HEK293 (cell line): ENCODE measurements around the gene SBNO2.
A peak's percentile ranks its signal among the peaks of the same experiment; 100 is the strongest.

Source experiments
- CTCF ChIA-PET: fragments of 350-600 bp; formaldehyde crosslinking; extraction: SDS; loops from one replicate; lab custom pipeline; 2021; ENCODE audit warnings: antibody characterized with exemption; lab: Yijun Ruan, JAX
- POLR2A ChIA-PET: fragments of 300-600 bp; formaldehyde crosslinking; extraction: SDS; loops from one replicate; lab custom pipeline; 2020; ENCODE audit warnings: antibody characterized with exemption, inconsistent platforms; lab: Yijun Ruan, JAX
- H3K27ac ChIP-seq: fragments of 200-500 bp; sonication (Bioruptor generic); 2 replicates; pipeline ENCODE4 v1.5.1; 2014; ENCODE audit warnings: low read depth, low read length, control low read depth, inconsistent platforms; ENCODE audit errors: extremely low read depth
- H3K36me3 ChIP-seq, 2 experiments: fragments of 200-500 bp in 1 of 2; sonication (Bioruptor generic) in 1 of 2; 1 replicate in 1 of 2; 2 replicates in 1 of 2; pipeline ENCODE4 v1.5.1; 2014 to 2017; ENCODE audit warnings: inconsistent platforms in 2 of 2, low read length in 2 of 2; ENCODE audit not compliant: control insufficient read depth in 2 of 2, insufficient read depth in 1 of 2
- H3K4me1 ChIP-seq: fragments of 200-500 bp; sonication (Bioruptor generic); 2 replicates; pipeline ENCODE4 v1.5.1; 2014; ENCODE audit warnings: mild to moderate bottlenecking, low read length, inconsistent platforms; ENCODE audit not compliant: control insufficient read depth, insufficient read depth
- H3K4me3 ChIP-seq: 2 replicates; pipeline ENCODE4 v1.5.1; 2011; ENCODE audit warnings: low read depth, mild to moderate bottlenecking, control low read depth, low read length, moderate library complexity
- H3K9me3 ChIP-seq: fragments of 200-500 bp; sonication (Bioruptor generic); 2 replicates; pipeline ENCODE4 v1.5.1; 2014; ENCODE audit warnings: low read depth, low read length, inconsistent platforms; ENCODE audit not compliant: control insufficient read depth, insufficient read depth
- BCL11A ChIP-seq: fragments of 450-650 bp; formaldehyde crosslinking; IDR thresholded peaks from 2 replicates; pipeline ENCODE4 v1.5.1; 2016; ENCODE audit warnings: low read depth, missing biosample characterization, missing genetic modification characterization
- EGR2 ChIP-seq: fragments of 450-650 bp; formaldehyde crosslinking; IDR thresholded peaks from 2 replicates; pipeline ENCODE4 v1.5.1; 2016; ENCODE audit warnings: low read depth, missing biosample characterization, missing genetic modification characterization
- GLIS2 ChIP-seq: fragments of 450-650 bp; formaldehyde crosslinking; IDR thresholded peaks from 2 replicates; pipeline ENCODE4 v1.5.1; 2016; ENCODE audit warnings: missing biosample characterization, missing genetic modification characterization
- HOXD13 ChIP-seq: sonication (generic); formaldehyde crosslinking; IDR thresholded peaks from 2 replicates; pipeline ENCODE4 v1.8.0; 2022; ENCODE audit warnings: missing genetic modification reagents, borderline replicate concordance
- KLF8 ChIP-seq: fragments of 450-650 bp; formaldehyde crosslinking; IDR thresholded peaks from 2 replicates; pipeline ENCODE4 v1.5.1; 2016; ENCODE audit warnings: missing biosample characterization, missing genetic modification characterization
- KLF9 ChIP-seq: fragments of 450-650 bp; formaldehyde crosslinking; IDR thresholded peaks from 2 replicates; pipeline ENCODE4 v1.5.1; 2016; ENCODE audit warnings: missing biosample characterization, missing genetic modification characterization, low read depth
- OSR2 ChIP-seq: fragments of 450-650 bp; formaldehyde crosslinking; IDR thresholded peaks from 2 replicates; pipeline ENCODE4 v1.5.1; 2016; ENCODE audit warnings: missing biosample characterization, missing genetic modification characterization
- RBAK ChIP-seq: fragments of 450-650 bp; formaldehyde crosslinking; IDR thresholded peaks from 2 replicates; pipeline ENCODE4 v1.5.1; 2016; ENCODE audit warnings: missing biosample characterization, missing genetic modification characterization
- ZFHX2 ChIP-seq: fragments of 450-650 bp; formaldehyde crosslinking; conservative IDR thresholded peaks from 2 replicates; pipeline ENCODE4 v1.5.1; 2016; ENCODE audit warnings: missing biosample characterization, missing genetic modification characterization
- ZNF121 ChIP-seq: fragments of 450-650 bp; formaldehyde crosslinking; IDR thresholded peaks from 2 replicates; pipeline ENCODE4 v1.5.1; 2016; ENCODE audit warnings: missing biosample characterization, missing genetic modification characterization
- ZNF169 ChIP-seq: fragments of 450-650 bp; formaldehyde crosslinking; IDR thresholded peaks from 2 replicates; pipeline ENCODE4 v1.5.1; 2016; ENCODE audit warnings: missing biosample characterization, missing genetic modification characterization
- ZNF2 ChIP-seq: fragments of 450-650 bp; formaldehyde crosslinking; IDR thresholded peaks from 2 replicates; pipeline ENCODE4 v1.5.1; 2016; ENCODE audit warnings: missing biosample characterization, missing genetic modification characterization
- ZNF302 ChIP-seq: fragments of 450-650 bp; formaldehyde crosslinking; IDR thresholded peaks from 2 replicates; pipeline ENCODE4 v1.5.1; 2016; ENCODE audit warnings: missing biosample characterization, missing genetic modification characterization, low read depth
- ZNF366 ChIP-seq: fragments of 450-650 bp; formaldehyde crosslinking; conservative IDR thresholded peaks from 2 replicates; pipeline ENCODE4 v1.5.1; 2016; ENCODE audit warnings: missing biosample characterization, missing genetic modification characterization
- ZNF37A ChIP-seq: fragments of 450-650 bp; IDR thresholded peaks from 2 replicates; pipeline ENCODE4 v1.5.1; 2018; ENCODE audit warnings: missing biosample characterization, missing genetic modification characterization
- ZNF558 ChIP-seq: fragments of 450-650 bp; formaldehyde crosslinking; IDR thresholded peaks from 2 replicates; pipeline ENCODE4 v1.5.1; 2016; ENCODE audit warnings: missing biosample characterization, missing genetic modification characterization
- ZNF76 ChIP-seq: fragments of 450-650 bp; formaldehyde crosslinking; IDR thresholded peaks from 2 replicates; pipeline ENCODE4; 2016; ENCODE audit warnings: low read depth, missing biosample characterization, missing genetic modification characterization, borderline replicate concordance
- ZNF768 ChIP-seq: fragments of 450-650 bp; formaldehyde crosslinking; IDR thresholded peaks from 2 replicates; pipeline ENCODE4 v1.5.1; 2018; ENCODE audit warnings: missing biosample characterization, mild to moderate bottlenecking, missing genetic modification characterization
- TF ChIP-seq, protein P1 (sequence below): fragments of 450-650 bp; formaldehyde crosslinking; IDR thresholded peaks from 2 replicates; pipeline ENCODE4 v1.5.1; 2016; ENCODE audit warnings: missing biosample characterization, missing genetic modification characterization
- TF ChIP-seq, protein P2 (sequence below): fragments of 450-650 bp; formaldehyde crosslinking; IDR thresholded peaks from 2 replicates; pipeline ENCODE4 v1.5.1; 2016; ENCODE audit warnings: missing biosample characterization, missing genetic modification characterization
- TF ChIP-seq, protein P3 (sequence below): fragments of 450-650 bp; formaldehyde crosslinking; IDR thresholded peaks from 2 replicates; pipeline ENCODE4 v1.5.1; 2017; ENCODE audit warnings: missing biosample characterization, mild to moderate bottlenecking, missing genetic modification characterization, moderate library complexity
- TF ChIP-seq, protein P4 (sequence below): fragments of 450-650 bp; formaldehyde crosslinking; IDR thresholded peaks from 2 replicates; pipeline ENCODE4 v1.5.1; 2016; ENCODE audit warnings: missing biosample characterization, missing genetic modification characterization
- TF ChIP-seq, protein P5 (sequence below): fragments of 450-650 bp; formaldehyde crosslinking; IDR thresholded peaks from 2 replicates; pipeline ENCODE4 v1.5.1; 2017; ENCODE audit warnings: missing biosample characterization, missing genetic modification characterization
- TF ChIP-seq, protein P6 (sequence below): fragments of 450-650 bp; formaldehyde crosslinking; IDR thresholded peaks from 2 replicates; pipeline ENCODE4 v1.5.1; 2016; ENCODE audit warnings: missing biosample characterization, missing genetic modification characterization

Gene SBNO2

DNA sequence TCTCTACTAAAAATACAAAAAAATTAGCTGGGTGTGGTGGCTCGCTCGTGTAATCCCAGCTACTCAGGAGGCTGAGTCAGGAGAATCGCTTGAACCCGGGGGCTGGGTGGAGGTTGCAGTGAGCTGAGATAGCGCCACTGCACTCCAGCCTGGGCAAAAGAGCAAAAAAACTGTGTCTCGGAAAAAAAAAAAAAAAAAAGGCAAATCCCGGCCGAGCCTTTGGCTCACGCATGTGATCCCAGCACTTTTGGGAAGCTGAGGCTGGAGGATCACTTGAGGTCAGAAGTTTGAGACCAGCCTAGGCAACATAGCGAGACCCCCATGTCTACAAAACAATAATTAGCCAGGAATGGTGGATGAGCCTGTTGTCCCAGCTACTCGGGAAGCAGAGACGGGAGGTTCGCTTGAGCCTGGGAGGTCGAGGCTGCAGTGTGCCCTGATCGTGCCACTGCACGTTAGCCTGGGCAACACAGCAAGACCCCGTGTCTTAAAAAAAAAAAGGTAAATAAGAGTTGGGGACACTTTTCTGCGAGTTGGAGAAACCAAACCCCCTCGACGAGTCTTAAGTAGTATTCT lies 70.8 kb downstream of the SBNO2 start (continued):
- TF ChIP-seq RBAK (no peak), ZNF121 (tag by site-specific recombination) (peak; percentile 100), ZNF2 (0 out of 2 replicates have a peak, but pooled peaks have one; percentile 28), OSR2 (tag by site-specific recombination) (no peak), KLF9 (tag by site-specific recombination) (no peak), ZNF76 (0 out of 2 replicates have a peak, but pooled peaks have one; percentile 12), ZNF169 (0 out of 2 replicates have a peak, but pooled peaks have one; percentile 19)
- TF ChIP-seq, protein P1, sequence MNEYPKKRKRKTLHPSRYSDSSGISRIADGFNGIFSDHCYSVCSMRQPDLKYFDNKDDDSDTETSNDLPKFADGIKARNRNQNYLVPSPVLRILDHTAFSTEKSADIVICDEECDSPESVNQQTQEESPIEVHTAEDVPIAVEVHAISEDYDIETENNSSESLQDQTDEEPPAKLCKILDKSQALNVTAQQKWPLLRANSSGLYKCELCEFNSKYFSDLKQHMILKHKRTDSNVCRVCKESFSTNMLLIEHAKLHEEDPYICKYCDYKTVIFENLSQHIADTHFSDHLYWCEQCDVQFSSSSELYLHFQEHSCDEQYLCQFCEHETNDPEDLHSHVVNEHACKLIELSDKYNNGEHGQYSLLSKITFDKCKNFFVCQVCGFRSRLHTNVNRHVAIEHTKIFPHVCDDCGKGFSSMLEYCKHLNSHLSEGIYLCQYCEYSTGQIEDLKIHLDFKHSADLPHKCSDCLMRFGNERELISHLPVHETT (tag by site-specific recombination): 0 out of 2 replicates have a peak, but pooled peaks have one; percentile 26
- TF ChIP-seq, protein P2, sequence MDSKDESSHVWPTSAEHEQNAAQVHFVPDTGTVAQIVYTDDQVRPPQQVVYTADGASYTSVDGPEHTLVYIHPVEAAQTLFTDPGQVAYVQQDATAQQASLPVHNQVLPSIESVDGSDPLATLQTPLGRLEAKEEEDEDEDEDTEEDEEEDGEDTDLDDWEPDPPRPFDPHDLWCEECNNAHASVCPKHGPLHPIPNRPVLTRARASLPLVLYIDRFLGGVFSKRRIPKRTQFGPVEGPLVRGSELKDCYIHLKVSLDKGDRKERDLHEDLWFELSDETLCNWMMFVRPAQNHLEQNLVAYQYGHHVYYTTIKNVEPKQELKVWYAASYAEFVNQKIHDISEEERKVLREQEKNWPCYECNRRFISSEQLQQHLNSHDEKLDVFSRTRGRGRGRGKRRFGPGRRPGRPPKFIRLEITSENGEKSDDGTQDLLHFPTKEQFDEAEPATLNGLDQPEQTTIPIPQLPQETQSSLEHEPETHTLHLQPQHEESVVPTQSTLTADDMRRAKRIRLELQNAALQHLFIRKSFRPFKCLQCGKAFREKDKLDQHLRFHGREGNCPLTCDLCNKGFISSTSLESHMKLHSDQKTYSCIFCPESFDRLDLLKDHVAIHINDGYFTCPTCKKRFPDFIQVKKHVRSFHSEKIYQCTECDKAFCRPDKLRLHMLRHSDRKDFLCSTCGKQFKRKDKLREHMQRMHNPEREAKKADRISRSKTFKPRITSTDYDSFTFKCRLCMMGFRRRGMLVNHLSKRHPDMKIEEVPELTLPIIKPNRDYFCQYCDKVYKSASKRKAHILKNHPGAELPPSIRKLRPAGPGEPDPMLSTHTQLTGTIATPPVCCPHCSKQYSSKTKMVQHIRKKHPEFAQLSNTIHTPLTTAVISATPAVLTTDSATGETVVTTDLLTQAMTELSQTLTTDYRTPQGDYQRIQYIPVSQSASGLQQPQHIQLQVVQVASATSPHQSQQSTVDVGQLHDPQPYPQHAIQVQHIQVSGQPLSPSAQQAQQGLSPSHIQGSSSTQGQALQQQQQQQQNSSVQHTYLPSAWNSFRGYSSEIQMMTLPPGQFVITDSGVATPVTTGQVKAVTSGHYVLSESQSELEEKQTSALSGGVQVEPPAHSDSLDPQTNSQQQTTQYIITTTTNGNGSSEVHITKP (tag by site-specific recombination): 0 out of 2 replicates have a peak, but pooled peaks have one; percentile 29

DNA sequence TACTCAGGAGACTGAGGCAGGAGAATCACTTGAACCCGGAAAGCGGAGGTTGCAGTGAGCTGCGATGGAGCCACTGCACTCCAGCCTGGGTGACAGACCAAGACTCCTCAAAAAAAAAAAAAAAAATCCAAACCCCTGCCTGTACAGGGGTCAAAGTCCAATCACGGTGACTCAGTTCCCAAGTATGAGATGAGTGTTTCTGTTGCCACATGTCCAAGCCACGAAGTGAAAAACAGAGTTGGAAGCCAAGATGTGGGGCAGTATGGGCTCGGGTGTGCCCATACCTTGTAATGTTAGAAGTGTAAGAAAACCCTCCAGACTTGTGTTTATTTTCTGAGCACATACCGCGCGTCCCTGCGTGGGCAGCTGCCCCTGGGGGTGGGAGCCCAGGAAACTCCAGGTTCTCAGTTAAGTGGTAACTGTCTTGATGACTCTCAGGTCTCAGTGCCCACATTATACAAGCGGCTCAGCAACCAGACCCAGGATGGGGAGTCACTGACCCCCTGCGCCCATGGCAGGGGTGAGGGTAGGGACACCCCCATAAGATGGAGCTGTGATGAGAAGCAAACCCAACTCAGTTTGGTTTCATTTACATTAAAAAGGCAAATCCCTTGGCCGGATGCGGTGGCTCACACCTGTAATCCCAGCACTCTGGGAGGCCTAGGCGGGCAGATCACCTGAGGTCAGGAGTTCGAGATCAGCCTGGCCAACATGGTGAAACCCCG lies 71.5 kb downstream of the SBNO2 start:
- no peaks in the 10 kb centered on the region for H3K9me3 ChIP-seq
- H3K4me3 ChIP-seq: no peak overlapping the region
- no peak overlapping the region for H3K27ac ChIP-seq
- H3K36me3 ChIP-seq: peaks cover 0 to 25% of the 10 kb centered on the region in 2 experiments; a peak in 1 of 3 replicates
- H3K4me1 ChIP-seq: no peaks in the 10 kb centered on the region; the same call in 1 of the 2 replicates
- CTCF ChIA-PET: interaction anchor here (0.6 to 3.2 kb wide), 3 partner anchors 11 to 146 kb away, joined by 3 to 13 read pairs (median 4); no protein-coding TSS in a partner anchor
- POLR2A ChIA-PET: interaction anchor here (0.6 to 2.2 kb wide), 9 partner anchors 19 to 166 kb away, joined by 3 to 16 read pairs (median 3); partner anchors contain the start of gene CIRBP
- TF ChIP-seq GLIS2 (tag by site-specific recombination) (peak; percentile 28; the same call in 1 of the 2 replicates), ZNF558 (tag by site-specific recombination) (0 out of 2 replicates have a peak, but pooled peaks have one; percentile 12), EGR2 (peak; percentile 77), ZNF37A (tag by site-specific recombination) (no peak), KLF8 (tag by site-specific recombination) (peak; percentile 62), ZFHX2 (tag by site-specific recombination) (peak; percentile 80), ZNF768 (tag by site-specific recombination) (no peak), HOXD13 (CRISPR knock-in tag) (no peak), ZNF302 (no peak), ZNF366 (tag by site-specific recombination) (peak; percentile 40; the same call in 1 of the 2 replicates), BCL11A (tag by site-specific recombination) (peak; percentile 62; the same call in 1 of the 2 replicates)
- TF ChIP-seq, protein P3, sequence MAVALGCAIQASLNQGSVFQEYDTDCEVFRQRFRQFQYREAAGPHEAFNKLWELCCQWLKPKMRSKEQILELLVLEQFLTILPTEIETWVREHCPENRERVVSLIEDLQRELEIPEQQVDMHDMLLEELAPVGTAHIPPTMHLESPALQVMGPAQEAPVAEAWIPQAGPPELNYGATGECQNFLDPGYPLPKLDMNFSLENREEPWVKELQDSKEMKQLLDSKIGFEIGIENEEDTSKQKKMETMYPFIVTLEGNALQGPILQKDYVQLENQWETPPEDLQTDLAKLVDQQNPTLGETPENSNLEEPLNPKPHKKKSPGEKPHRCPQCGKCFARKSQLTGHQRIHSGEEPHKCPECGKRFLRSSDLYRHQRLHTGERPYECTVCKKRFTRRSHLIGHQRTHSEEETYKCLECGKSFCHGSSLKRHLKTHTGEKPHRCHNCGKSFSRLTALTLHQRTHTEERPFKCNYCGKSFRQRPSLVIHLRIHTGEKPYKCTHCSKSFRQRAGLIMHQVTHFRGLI (tag by site-specific recombination): no peak
- TF ChIP-seq, protein P4, sequence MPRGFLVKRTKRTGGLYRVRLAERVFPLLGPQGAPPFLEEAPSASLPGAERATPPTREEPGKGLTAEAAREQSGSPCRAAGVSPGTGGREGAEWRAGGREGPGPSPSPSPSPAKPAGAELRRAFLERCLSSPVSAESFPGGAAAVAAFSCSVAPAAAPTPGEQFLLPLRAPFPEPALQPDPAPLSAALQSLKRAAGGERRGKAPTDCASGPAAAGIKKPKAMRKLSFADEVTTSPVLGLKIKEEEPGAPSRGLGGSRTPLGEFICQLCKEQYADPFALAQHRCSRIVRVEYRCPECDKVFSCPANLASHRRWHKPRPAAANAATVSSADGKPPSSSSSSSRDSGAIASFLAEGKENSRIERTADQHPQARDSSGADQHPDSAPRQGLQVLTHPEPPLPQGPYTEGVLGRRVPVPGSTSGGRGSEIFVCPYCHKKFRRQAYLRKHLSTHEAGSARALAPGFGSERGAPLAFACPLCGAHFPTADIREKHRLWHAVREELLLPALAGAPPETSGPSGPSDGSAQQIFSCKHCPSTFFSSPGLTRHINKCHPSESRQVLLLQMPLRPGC: no peak
- TF ChIP-seq, protein P5, sequence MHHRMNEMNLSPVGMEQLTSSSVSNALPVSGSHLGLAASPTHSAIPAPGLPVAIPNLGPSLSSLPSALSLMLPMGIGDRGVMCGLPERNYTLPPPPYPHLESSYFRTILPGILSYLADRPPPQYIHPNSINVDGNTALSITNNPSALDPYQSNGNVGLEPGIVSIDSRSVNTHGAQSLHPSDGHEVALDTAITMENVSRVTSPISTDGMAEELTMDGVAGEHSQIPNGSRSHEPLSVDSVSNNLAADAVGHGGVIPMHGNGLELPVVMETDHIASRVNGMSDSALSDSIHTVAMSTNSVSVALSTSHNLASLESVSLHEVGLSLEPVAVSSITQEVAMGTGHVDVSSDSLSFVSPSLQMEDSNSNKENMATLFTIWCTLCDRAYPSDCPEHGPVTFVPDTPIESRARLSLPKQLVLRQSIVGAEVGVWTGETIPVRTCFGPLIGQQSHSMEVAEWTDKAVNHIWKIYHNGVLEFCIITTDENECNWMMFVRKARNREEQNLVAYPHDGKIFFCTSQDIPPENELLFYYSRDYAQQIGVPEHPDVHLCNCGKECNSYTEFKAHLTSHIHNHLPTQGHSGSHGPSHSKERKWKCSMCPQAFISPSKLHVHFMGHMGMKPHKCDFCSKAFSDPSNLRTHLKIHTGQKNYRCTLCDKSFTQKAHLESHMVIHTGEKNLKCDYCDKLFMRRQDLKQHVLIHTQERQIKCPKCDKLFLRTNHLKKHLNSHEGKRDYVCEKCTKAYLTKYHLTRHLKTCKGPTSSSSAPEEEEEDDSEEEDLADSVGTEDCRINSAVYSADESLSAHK: peak; percentile 64
- TF ChIP-seq, protein P6, sequence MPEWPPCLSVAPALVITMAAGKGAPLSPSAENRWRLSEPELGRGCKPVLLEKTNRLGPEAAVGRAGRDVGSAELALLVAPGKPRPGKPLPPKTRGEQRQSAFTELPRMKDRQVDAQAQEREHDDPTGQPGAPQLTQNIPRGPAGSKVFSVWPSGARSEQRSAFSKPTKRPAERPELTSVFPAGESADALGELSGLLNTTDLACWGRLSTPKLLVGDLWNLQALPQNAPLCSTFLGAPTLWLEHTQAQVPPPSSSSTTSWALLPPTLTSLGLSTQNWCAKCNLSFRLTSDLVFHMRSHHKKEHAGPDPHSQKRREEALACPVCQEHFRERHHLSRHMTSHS: no peak
